Left colon (tissue), 2 donors: ENCODE results near the gene NME9. TPM values are rescaled to one million over a fixed set of nuclear protein-coding genes. Genes with fewer than 3 reads are reported as not detected.

ENCODE experiments used
- ATAC-seq: fragments of 200-7000 bp; cut with Tn5 transposase; one replicate; pipeline ENCODE4 v1.9.1; 2020; ENCODE audit warnings: mild to moderate bottlenecking, moderate library complexity
- DNase-seq, 2 donors: peaks; one replicate each; pipeline ENCODE4 v3.0.0-alpha.2; 2020
- intact Hi-C, 2 donors: fragments of 100-400 bp; cut with DNase I in 1 of 2; cut with micrococcal nuclease in 1 of 2; formaldehyde crosslinking; loops; one replicate each; pipeline versions ENCODE4 v1.11.2 to v1.14.0; 2022; cut with DNase I, micrococcal nuclease
- total RNA-seq, 2 donors: library from RNA; stranded (reverse); fragmentation: NEBNext Ultra II Directional; extraction: Animal tissue kit (Norgen Biotek cat#: 25700); gene quantifications; one replicate each; pipeline ENCODE4 v1.2.1, GENCODE V29; 2021
- donor health status: DM: no; HTN: no; CAD: no.
- donor health status: DM: yes; HTN: yes; CAD: no.

The NME9 gene
- total RNA-seq, 2 donors from 2014 or later = 0.39 TPM; not detected in 1

DNA sequence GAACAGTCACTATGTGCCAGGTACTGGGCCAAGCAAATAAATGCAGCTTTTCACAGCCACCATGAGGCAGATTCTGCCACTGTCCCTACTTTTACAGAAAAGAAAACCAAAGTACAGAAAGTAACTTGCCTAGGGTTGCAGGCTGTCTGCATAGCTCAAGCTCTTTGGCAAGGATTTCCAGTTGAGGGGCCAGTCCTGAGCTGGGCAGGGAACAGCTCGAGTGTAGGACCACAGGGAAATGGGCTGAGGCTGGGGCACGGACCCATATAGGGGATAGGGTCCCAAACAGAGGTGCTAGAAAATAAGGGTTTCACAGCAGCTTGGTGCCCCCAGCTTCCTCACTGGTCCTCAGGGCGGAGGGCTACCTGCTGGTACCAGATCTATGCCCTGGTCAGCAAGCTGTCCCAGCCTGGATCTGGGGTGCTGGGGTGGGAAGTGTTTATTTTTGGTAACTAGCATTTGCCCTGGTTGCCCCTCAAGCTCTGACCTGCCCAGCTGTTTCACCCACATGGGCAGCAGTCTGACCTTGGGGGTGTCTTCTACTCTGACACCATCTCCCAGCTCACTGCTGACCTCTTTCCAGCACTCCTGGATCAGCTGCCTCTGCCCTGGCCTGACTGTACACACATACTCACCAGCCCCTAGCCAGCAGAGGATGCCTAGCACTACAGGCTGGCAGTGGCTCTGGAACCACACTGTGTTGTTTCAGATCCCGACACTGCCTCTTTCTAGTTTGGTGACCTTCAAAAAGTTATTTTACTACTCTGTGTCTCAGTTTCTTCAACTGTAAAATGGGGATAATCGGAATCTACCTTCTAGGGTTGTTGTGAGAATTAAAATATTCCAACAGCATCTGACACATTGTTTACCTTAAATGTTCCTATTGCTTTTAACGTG, 35.0 kb upstream of the NME9 start:
- no peak for ATAC-seq
- intact Hi-C loops = no loop called here
- no peak for DNase-seq

GRCh38 chr3:138363322-138363721, 33.7 kb upstream of the NME9 start:
- intact Hi-C loops = no loop called here
- no peak for ATAC-seq
- no peak for DNase-seq

DNA sequence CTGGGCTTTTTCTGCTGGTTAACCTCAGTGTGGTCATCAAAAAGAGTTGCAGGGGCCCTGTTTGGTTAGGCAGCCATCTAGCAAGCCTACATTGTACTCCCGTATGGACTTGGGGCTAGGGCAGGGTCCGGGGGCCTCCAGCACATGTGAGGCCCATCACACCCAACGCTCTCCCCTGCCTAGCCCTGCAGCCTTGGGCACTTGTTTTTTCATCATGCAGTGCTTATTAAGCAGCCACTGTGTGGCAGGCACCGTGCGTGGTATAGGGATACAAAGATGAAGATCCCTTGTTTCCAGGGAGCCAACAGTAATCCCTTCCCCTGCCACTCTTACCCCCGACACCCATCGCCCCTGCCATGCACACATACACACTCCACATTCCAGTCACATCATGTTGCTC, 32.9 kb upstream of the NME9 start:
- intact Hi-C loops = no loop called here
- ATAC-seq = no peak

GRCh38 chr3:138361561-138361971, 31.9 kb upstream of the NME9 start:
- DNase-seq = no peak
- no peak for ATAC-seq
- intact Hi-C loops = no loop called here

More for the DNA sequence above, 32.9 kb upstream of the NME9 start:
- DNase-seq = no peak

GRCh38 chr3:138360869-138361525, 31.3 kb upstream of the NME9 start:
- intact Hi-C loops = no loop called here
- DNase-seq (no peak), ATAC-seq (no peak)

DNA sequence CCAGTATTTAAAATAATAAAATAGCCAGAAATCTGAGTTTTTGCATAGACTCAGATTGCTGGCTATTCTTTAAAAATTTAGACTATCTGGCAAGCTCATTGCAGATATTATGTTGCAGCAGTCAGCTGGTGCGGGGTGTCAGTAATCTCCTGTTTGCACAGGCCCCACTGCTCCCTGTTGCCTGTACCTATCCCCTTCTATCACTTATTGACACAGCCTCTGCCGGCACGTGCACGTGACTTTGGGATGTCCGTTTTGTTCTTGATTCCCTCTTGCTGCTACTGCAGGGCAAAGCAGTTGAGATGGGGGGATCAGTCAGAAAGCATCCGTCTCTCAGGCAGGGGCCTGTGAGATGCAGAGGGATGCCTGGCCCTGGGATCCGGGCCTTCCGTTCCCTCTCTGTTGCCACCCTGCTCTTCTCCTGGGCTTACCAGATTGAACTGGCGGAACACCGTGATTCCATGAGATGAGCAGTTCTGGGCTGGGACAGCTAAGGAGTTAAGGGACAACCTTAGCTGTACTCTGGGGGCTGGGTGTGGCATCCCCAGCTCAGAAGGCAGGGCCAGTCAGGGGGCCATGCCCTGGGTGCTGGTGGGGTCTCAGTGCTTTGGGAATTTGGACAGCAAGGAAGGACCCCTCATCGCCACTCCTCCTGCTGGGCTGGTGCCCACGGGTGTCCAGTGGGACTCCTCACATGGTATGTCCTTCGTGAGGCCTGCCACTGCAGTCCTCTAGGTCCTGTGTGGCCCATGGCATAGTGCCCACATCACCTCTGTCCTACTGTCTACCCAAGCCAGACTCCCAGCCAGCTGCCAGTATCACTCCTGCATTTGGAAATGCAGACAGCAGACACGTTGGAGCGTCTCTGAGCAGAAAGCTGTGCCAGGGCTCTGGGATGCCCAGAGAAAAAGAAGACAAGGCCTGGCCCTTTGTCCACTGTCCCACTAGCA, 30.5 kb upstream of the NME9 start:
- peak in 1 of 2 donors; percentile 12 for DNase-seq
- ATAC-seq = no peak
- intact Hi-C loops = no loop called here

- DNase-seq = peak in 1 of 2 donors; percentile 4
- intact Hi-C loops = no loop called here
- ATAC-seq = no peak
Measured at GRCh38 chr3:138359148-138359918, 29.7 kb upstream of the NME9 start.

GRCh38 chr3:138356730-138357405, 27.2 kb upstream of the NME9 start:
- intact Hi-C loops = no loop called here
- DNase-seq (no peak), ATAC-seq (no peak)

DNA sequence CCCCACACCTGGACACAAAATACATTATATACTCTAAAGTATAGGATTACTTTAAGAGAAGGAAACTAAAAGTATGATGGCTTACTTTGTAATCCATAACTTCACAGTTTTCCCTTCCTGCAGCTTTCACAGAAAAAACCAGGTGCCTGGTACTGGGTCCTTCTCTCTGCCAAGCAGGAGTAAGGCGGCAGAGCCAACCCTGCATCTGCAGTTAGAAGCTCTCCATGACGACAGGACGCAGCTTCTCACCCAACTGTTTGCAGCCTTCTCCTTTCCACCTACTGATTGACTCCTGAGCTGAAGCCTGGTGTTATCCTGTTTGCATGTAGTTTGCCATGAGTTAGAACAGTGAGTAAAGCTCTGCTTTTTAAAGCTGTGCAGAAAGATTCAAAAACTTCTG, 25.4 kb upstream of the NME9 start:
- DNase-seq (no peak), ATAC-seq (no peak)
- intact Hi-C loops = no loop called here

- intact Hi-C loops = no loop called here
- ATAC-seq (no peak), DNase-seq (no peak)
Measured at GRCh38 chr3:138354376-138354775, 24.7 kb upstream of the NME9 start.

DNA sequence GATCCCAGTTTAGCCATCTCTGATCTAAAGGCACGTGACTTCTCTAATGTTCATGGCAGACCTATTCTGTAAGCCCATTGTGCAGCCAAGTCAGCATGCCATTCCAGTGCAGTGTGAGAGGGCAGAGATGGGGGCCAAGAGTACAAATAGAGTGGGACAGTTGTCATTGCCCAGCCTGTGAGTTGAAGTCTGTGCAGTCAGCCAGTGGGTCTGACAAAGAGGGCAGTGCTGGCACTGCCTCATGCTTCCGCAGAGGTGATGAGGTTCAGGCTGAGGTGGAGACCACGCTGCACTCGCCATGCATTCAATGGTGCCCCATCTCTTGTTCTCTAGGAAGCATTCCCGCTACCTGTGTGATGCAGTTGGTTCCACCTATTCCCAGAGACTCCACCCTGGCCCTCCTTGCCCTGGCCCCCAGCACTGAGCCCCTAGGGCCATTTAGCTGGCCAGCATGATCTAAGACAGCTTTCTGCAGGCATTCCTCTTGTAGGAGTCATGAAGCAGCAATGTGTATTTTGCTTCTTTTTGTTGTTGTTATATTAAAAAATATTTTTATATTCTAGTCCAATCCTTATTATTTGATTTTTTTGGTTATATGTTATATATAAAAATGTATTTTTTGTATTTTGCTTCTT, 22.4 kb upstream of the NME9 start:
- ATAC-seq (no peak), DNase-seq (no peak)
- intact Hi-C loops = no loop called here

- ATAC-seq (no peak), DNase-seq (no peak)
- intact Hi-C loops = no loop called here
Measured at GRCh38 chr3:138351151-138351550, 21.5 kb upstream of the NME9 start.

- intact Hi-C loops = no loop called here
- DNase-seq (no peak), ATAC-seq (no peak)
Measured at GRCh38 chr3:138349926-138350665, 20.4 kb upstream of the NME9 start.

DNA sequence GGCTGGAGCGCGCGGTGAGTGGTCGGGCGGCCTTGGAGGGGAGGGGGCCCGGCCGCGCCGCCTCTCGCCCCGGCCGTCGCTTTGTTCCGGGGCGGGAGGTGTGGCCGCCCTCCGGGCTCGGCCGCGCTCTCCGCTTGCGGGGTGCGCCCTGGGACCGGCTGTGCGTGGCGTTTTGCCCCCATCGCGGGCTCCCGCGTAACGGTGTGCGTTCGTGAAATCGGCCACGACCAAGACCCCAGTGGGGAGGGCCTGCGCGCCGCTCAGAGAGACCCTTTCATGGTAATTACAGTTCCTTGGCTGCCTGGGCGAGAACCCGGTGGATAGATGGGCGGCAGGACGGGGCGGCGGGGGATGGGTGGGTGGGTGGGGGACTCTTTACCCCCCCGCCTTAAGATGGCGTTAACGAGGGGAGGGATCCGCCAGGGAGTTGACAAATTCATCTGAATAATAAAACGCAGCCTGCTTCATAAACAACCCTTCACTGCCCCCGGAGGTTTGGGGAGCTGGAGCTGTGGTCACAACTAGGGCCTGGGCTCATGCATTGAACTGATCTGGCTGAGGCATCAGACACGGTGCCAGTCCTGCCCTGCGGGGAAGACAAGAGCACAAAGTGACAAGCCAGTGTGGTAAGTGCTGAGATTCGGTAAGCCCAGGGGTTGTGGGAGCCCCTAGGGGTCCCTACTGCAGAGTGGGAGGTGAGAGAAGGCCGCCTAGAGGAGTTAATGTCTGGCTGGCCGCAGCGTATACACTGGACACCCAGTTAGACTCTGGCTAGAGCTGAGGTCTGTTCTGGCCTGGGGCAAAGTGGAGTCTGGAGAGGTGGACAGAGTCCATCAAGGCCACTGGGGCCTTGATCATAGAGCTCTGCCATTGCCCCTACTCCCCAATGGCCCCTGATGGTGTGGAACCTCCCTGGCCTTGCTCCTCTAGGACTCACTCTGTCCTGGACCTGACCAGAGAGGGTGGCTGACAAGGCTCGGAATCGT, 19.4 kb upstream of the NME9 start:
- ATAC-seq (peak; percentile 55), DNase-seq (peak in 1 of 2 donors; percentile 15)
- intact Hi-C loops = no loop called here

GRCh38 chr3:138347960-138348753, 18.5 kb upstream of the NME9 start, which contains the start of gene MRAS:
Gene MRAS, plus strand, starts transcription at chr3:138348579. Its CDS starts 24,305 bp downstream, at chr3:138372884.
- DNase-seq (peak; percentile 53 to 73), ATAC-seq (peak; percentile 91)
- intact Hi-C loops = no loop called here
